Ovary (tissue), 9 donors: ENCODE data around the gene RARA. TPM values are rescaled to one million over a fixed set of nuclear protein-coding genes. Genes with fewer than 3 reads are reported as not detected.
"Not testable (repeated sequence)": the region's sequence is repeated elsewhere in the genome, so short reads cannot be mapped to it uniquely, and the experiment has no call there.

ENCODE experiments used
- DNase-seq, 5 donors: peaks; one replicate each; pipeline ENCODE4 v3.0.0-alpha.2; 2019 to 2020
- H3K27ac ChIP-seq, 2 donors: fragments of 200-600 bp; one replicate each; pipeline versions ENCODE4 v1.5.1 to v1.8.0; 2019 to 2022
- H3K27me3 ChIP-seq: fragments of 200-600 bp; one replicate; pipeline ENCODE4 v1.8.0; 2022
- H3K36me3 ChIP-seq: fragments of 200-600 bp; sonication (generic); one replicate; pipeline ENCODE4 v1.5.1; 2019
- H3K4me1 ChIP-seq: one replicate; pipeline ENCODE4 v1.8.1; 2013; ENCODE audit warnings: mild to moderate bottlenecking, moderate library complexity; ENCODE audit not compliant: insufficient read depth
- H3K4me3 ChIP-seq: fragments of 200-600 bp; sonication (generic); one replicate; pipeline ENCODE4 v1.5.1; 2017
- H3K9me3 ChIP-seq, 2 donors: fragments of 200-600 bp in 1 of 2; sonication (generic) in 1 of 2; one replicate each; pipeline versions ENCODE4 v1.5.1 to v1.8.1; 2013 to 2019; ENCODE audit warnings: mild to moderate bottlenecking in 1 of 2, moderate library complexity in 1 of 2
- EP300 ChIP-seq: sonication (generic); formaldehyde crosslinking; IDR thresholded peaks from one replicate; pipeline ENCODE4 v1.6.1; 2017; ENCODE audit warnings: antibody characterized with exemption
- POLR2A ChIP-seq: fragments of 450-650 bp; IDR thresholded peaks from one replicate; pipeline ENCODE4 v1.6.1; 2017; ENCODE audit warnings: antibody characterized with exemption, mild to moderate bottlenecking, moderate library complexity
- WGBS, 3 donors: extraction: QIAGEN DNeasy Blood & Tissue Kit in 1 of 3; methylation state at CpG; one replicate each; pipeline versions ENCODE4 v1.1.5 to v1.1.7; 2013 to 2017; 5-methylcytosine and 5-hydroxymethylcytosine counted together
- intact Hi-C, 4 donors: fragments of 100-400 bp; cut with DNase I; formaldehyde crosslinking; loops; one replicate each; pipeline versions ENCODE4 v1.11.0 to v1.15.1; 2022 to 2023
- polyA plus RNA-seq, 2 donors: library from polyadenylated mRNA; stranded (reverse); fragments of 200-250 nt in 1 of 2; fragments of 350-450 nt in 1 of 2; fragmentation: Illumina TruSeq in 1 of 2; extraction: RNeasy Lipid Tissue Mini Kit (QIAGEN cat#74804) in 1 of 2; gene quantifications; one replicate each; pipeline ENCODE4 v1.2.3, GENCODE V29; 2013 to 2014
- total RNA-seq, 7 donors: library from RNA; depleted of rRNA in 2 of 7; stranded (reverse); fragments of >200 nt in 2 of 7; fragmentation: NEBNext Ultra II Directional in 3 of 7; extraction: Animal tissue kit (Norgen Biotek cat#: 25700) in 3 of 7; gene quantifications; one replicate each; pipeline versions ENCODE4 v1.1.0 to v1.2.4, GENCODE V29; 2016 to 2023
- TF ChIP-seq, protein P1 (sequence below), 3 donors: fragments of 450-650 bp in 2 of 3; fragments of 200-600 bp in 1 of 3; IDR thresholded peaks; one replicate each; pipeline versions ENCODE4 v1.5.1 to v1.8.0; 2016 to 2022; ENCODE audit warnings: antibody characterized with exemption in 3 of 3, mild to moderate bottlenecking in 1 of 3
- donor health status: DM: no; HTN: no; CAD: no; lungs with moderate emphysema.
- donor health status: DM: no; HTN: no; CAD: no.
- donor health status: Bipolar disorder and iron deficiency.
- donor health status: DM: yes; HTN: yes; CAD: no.
- donor health status: DM: no; HTN: no; CAD: no.
- donor health status: DM: yes; HTN: yes; CAD: no.

The RARA gene
- total and polyA plus RNA-seq, 9 donors: 19.8 to 100 (median 61.9) TPM

DNA sequence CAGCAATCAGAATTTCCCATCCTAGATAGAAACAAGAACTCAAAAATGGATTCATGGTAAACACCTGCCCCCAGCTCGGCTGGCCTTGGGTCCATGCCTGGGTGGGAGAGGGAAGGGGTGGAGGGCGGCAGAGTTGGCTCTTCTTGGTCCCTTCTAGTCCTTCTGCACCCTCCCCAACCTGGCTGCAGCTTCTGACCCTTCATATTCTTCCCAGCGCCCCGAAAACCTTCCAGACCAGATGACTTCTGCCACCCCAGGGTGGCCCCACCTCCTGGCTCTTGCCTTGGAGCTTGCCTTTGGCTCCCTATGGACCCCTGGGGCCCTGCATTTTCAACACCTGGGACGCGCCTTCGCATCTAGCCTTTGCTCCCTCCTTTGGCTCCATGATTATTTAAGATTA lies 60.9 kb downstream of the RARA start:
- Histone ChIP-seq H3K36me3 (no peaks in the 10 kb centered on the region), H3K27me3 (no peaks in the 10 kb centered on the region), H3K4me3 (no peak overlapping the region), H3K27ac (no peak overlapping the region), H3K9me3 (no peaks in the 10 kb centered on the region), H3K4me1 (no peaks in the 10 kb centered on the region)
- DNase-seq: no peak
- TF ChIP-seq EP300 (no peak), POLR2A (no peak)
- TF ChIP-seq, protein P1, sequence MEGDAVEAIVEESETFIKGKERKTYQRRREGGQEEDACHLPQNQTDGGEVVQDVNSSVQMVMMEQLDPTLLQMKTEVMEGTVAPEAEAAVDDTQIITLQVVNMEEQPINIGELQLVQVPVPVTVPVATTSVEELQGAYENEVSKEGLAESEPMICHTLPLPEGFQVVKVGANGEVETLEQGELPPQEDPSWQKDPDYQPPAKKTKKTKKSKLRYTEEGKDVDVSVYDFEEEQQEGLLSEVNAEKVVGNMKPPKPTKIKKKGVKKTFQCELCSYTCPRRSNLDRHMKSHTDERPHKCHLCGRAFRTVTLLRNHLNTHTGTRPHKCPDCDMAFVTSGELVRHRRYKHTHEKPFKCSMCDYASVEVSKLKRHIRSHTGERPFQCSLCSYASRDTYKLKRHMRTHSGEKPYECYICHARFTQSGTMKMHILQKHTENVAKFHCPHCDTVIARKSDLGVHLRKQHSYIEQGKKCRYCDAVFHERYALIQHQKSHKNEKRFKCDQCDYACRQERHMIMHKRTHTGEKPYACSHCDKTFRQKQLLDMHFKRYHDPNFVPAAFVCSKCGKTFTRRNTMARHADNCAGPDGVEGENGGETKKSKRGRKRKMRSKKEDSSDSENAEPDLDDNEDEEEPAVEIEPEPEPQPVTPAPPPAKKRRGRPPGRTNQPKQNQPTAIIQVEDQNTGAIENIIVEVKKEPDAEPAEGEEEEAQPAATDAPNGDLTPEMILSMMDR (IDR thresholded peaks at IDR 0.05): no peak
- 87 to 92% (median 87%) methylated on average over 7 of the region's 7 CpGs for WGBS, 3 donors
- intact Hi-C loops: loop anchor here in 2 of 4 donors (10.0 kb wide), 3 partner anchors 65 to 195 kb away; partner anchors contain the start of gene CCR7 (in 1 of the 2)

DNA sequence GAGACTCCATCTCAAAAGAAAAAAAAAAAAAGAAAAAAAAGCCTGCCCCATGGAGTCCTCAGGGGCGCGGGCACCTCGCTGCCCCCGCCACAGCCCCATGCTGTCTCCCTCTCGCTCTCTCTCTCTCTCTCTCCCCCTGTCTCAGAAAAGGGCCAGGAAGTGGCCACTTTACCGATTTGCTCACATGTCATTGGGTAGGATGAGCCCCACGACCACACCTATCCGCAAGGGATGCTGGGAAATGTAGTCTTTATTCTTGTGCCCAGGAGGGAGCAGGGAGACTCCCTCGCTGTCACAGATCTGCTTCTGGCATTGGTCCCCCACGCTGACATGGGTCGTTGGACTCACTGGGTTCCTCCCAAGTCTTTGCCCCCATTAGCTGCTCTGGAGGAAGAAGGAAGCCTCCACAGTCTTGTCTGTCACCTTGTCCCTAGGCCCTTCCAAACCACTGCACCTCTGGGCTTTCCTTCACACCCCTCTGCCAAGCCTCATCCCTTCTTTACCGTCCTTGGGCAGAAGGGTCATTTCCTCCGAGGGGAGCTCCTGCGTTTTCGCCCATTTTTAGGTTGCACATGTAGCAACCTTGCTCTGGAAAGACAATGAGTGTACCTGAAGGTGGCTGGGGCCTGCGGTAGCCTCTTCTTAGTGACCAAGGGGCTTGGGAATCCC lies 62.4 kb downstream of the RARA start:
- WGBS, 3 donors: 81 to 85% (median 83%) methylated on average over 16 of the region's 16 CpGs
- no peak for DNase-seq
- intact Hi-C loops: loop anchor here in 1 of 4 donors (10.0 kb wide), 1 partner anchor 193 kb away; the partner anchor contains the start of gene CCR7
- no peaks in the 10 kb centered on the region for H3K36me3 ChIP-seq
- no peak for TF ChIP-seq EP300
- TF ChIP-seq POLR2A: no peak
- TF ChIP-seq, protein P1 (IDR thresholded peaks at IDR 0.05): no peak
- no peaks in the 10 kb centered on the region for H3K4me1 ChIP-seq
- no peak overlapping the region for H3K27ac ChIP-seq
- no peaks in the 10 kb centered on the region for H3K27me3 ChIP-seq
- no peaks in the 10 kb centered on the region for H3K9me3 ChIP-seq
- no peak overlapping the region for H3K4me3 ChIP-seq

DNA sequence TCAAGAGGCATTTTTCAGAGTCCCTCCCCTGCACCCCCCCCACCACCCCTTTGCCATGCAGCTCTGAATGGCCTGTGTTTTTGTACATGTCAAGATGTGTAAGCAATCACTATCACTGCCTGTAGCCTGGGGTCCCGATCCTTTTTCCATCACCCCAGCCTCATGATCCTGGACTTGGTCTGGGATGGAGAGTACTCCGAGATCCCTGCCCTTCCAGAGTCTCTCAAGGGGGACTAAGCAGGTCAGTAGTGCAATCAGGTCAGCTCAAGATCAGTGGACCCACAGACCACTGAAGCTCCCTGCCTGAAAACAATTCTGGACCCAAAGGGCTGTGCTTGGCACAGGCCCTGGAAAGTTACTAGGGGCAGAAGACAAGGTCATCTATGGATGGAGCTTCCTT lies 63.1 kb downstream of the RARA start:
- DNase-seq: no peak
- H3K27ac ChIP-seq: no peak overlapping the region
- intact Hi-C loops: loop anchor here in 1 of 4 donors (10.0 kb wide), 1 partner anchor 193 kb away; the partner anchor contains the start of gene CCR7
- TF ChIP-seq EP300 (no peak), POLR2A (no peak)
- no peak overlapping the region for H3K4me3 ChIP-seq
- WGBS, 3 donors: 96 to 98% (median 97%) methylated on average over 2 of the region's 2 CpGs
- H3K9me3 ChIP-seq: no peaks in the 10 kb centered on the region
- no peaks in the 10 kb centered on the region for H3K36me3 ChIP-seq
- H3K4me1 ChIP-seq: no peaks in the 10 kb centered on the region
- no peaks in the 10 kb centered on the region for H3K27me3 ChIP-seq

DNA sequence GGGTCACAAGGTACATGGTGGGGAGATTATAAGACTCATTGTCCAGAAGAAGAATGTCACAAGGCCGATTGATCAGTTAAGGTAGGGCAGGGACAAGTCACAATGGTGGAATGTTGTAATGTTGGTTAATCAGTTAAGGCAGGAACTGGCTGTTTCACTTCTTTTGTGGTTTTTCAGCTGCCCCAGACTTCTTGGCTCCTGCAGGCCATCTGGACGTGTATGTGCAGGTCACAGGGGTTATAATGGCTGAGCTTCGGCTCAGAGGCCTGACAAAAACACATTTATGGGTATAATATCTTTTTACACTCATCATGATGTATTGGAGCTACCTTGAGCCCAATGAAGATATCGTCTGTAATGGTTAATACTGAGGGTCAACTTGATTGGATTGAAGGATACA lies 63.7 kb downstream of the RARA start:
- not testable (repeated sequence) for H3K9me3 ChIP-seq, H3K4me1 ChIP-seq, H3K27ac ChIP-seq, DNase-seq, H3K36me3 ChIP-seq, H3K4me3 ChIP-seq, H3K27me3 ChIP-seq
- WGBS, 3 donors: 67 to 71% (median 68%) methylated on average over 4 of the region's 4 CpGs
- intact Hi-C loops: loop anchor here in 1 of 4 donors (10.0 kb wide), 1 partner anchor 192 kb away; the partner anchor contains the start of gene CCR7

DNA sequence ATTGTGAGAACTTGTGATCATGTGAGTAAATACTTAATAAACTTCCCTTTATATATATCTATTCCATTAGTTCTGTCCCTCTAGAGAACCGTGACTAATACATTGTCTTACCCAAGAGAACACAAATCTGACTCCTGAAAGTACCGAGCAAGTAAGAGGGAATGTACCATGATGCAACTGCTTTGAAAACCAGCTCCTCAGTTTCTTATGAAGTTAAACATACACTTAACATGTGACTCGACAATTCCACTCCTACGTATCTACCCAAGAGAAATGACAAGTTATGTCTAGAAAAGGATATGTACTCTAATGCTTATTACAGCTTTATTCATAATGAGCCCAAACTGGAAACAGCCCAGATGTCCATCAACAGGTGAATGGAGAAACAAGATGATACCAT lies 64.3 kb downstream of the RARA start:
- 72 to 85% (median 76%) methylated on average over 4 of the region's 4 CpGs for WGBS, 3 donors
- intact Hi-C loops: loop anchor here in 1 of 4 donors (10.0 kb wide), 1 partner anchor 191 kb away; the partner anchor contains the start of gene CCR7
- DNase-seq: no peak
- H3K36me3 ChIP-seq: no peaks in the 10 kb centered on the region
- H3K9me3 ChIP-seq: no peaks in the 10 kb centered on the region
- H3K27me3 ChIP-seq: no peaks in the 10 kb centered on the region
- TF ChIP-seq EP300: no peak
- TF ChIP-seq, protein P1 (IDR thresholded peaks at IDR 0.05): no peak
- TF ChIP-seq POLR2A: no peak
- H3K27ac ChIP-seq: no peak overlapping the region
- no peak overlapping the region for H3K4me3 ChIP-seq
- no peaks in the 10 kb centered on the region for H3K4me1 ChIP-seq
